ENCODE data around the gene GNAL.
A peak's percentile ranks its signal among the peaks of the same experiment; 100 is the strongest.

The GNAL gene

GRCh38 chr18:11724781-11725180 is 35.7 kb downstream of the GNAL start:
- DNase-seq (ENCODE audit: low read depth), result no peak

GRCh38 chr18:11726556-11726955 is 37.5 kb downstream of the GNAL start:
- no peak for DNase-seq (ENCODE audit: low read depth)

- DNase-seq (ENCODE audit: low read depth), result peak; percentile 3
These were observed 39.2 kb downstream of the GNAL start for GRCh38 chr18:11728249-11728648.

- no peak for DNase-seq (ENCODE audit: low read depth)
These were observed 40.5 kb downstream of the GNAL start for GRCh38 chr18:11729556-11729955.

GRCh38 chr18:11733031-11733430 is 44.0 kb downstream of the GNAL start:
- peak; percentile 17 for DNase-seq (ENCODE audit: low read depth)

GRCh38 chr18:11736656-11737055 is 47.6 kb downstream of the GNAL start:
- no peak for DNase-seq (ENCODE audit: low read depth)

GRCh38 chr18:11739893-11740292 is 50.8 kb downstream of the GNAL start:
- DNase-seq (ENCODE audit: low read depth), result no peak

GRCh38 chr18:11740461-11740860 is 51.4 kb downstream of the GNAL start:
- DNase-seq (ENCODE audit: low read depth), result no peak

GRCh38 chr18:11741505-11742145 is 52.6 kb downstream of the GNAL start:
- no peak for DNase-seq (ENCODE audit: low read depth)

GRCh38 chr18:11745521-11745920 is 56.5 kb downstream of the GNAL start:
- DNase-seq (ENCODE audit: low read depth), result no peak

GRCh38 chr18:11747286-11747685 is 58.2 kb downstream of the GNAL start:
- DNase-seq (ENCODE audit: low read depth), result no peak

GRCh38 chr18:11747731-11748130 is 58.7 kb downstream of the GNAL start:
- DNase-seq (ENCODE audit: low read depth), result no peak

- DNase-seq (ENCODE audit: low read depth), result no peak
These were observed 60.2 kb downstream of the GNAL start for GRCh38 chr18:11749305-11749704.

GRCh38 chr18:11750171-11750570 is 61.1 kb downstream of the GNAL start:
- no peak for DNase-seq (ENCODE audit: low read depth)

GRCh38 chr18:11750581-11751310 is 61.7 kb downstream of the GNAL start:
- no peak for DNase-seq (ENCODE audit: low read depth)

GRCh38 chr18:11751341-11752115 is 62.5 kb downstream of the GNAL start:
- DNase-seq (ENCODE audit: low read depth), result no peak

GRCh38 chr18:11752116-11752911 is 63.2 kb downstream of the GNAL start:
- DNase-seq (ENCODE audit: low read depth), result no peak

- no peak for DNase-seq (ENCODE audit: low read depth)
These were observed 65.9 kb downstream of the GNAL start for GRCh38 chr18:11754979-11755378.

GRCh38 chr18:11757084-11757590 is 68.1 kb downstream of the GNAL start:
- DNase-seq (ENCODE audit: low read depth), result no peak

GRCh38 chr18:11759456-11759855 is 70.4 kb downstream of the GNAL start:
- no peak for DNase-seq (ENCODE audit: low read depth)

- no peak for DNase-seq (ENCODE audit: low read depth)
These were observed 71.6 kb downstream of the GNAL start for GRCh38 chr18:11760498-11761167.
